Lower lobe of right lung (tissue), 2 donors: ENCODE measurements around the gene COQ10A. TPM values are rescaled to one million over a fixed set of nuclear protein-coding genes. Genes with fewer than 3 reads are reported as not detected.
"Not testable (repeated sequence)": the region's sequence is repeated elsewhere in the genome, so short reads cannot be mapped to it uniquely, and the experiment has no call there.

Experiments used
- ATAC-seq, 2 donors: fragments of 200-7000 bp; cut with Tn5 transposase; one replicate each; pipeline ENCODE4 v1.9.1; 2020 to 2022; ENCODE audit warnings: mild to moderate bottlenecking in 2 of 2, moderate library complexity in 2 of 2
- DNase-seq: peaks from one replicate; pipeline ENCODE4 v3.0.0-alpha.2; 2020
- H3K27ac ChIP-seq: fragments of 200-600 bp; one replicate; pipeline ENCODE4 v1.8.0; 2022
- H3K27me3 ChIP-seq: fragments of 200-600 bp; one replicate; pipeline ENCODE4 v1.8.0; 2022; ENCODE audit warnings: low read depth
- H3K36me3 ChIP-seq: fragments of 200-600 bp; one replicate; pipeline ENCODE4 v1.8.0; 2022; ENCODE audit warnings: mild to moderate bottlenecking
- H3K4me1 ChIP-seq: fragments of 200-600 bp; one replicate; pipeline ENCODE4 v1.8.0; 2022
- H3K4me3 ChIP-seq: fragments of 200-600 bp; one replicate; pipeline ENCODE4 v1.8.0; 2022; ENCODE audit warnings: mild to moderate bottlenecking
- H3K9me3 ChIP-seq: fragments of 200-600 bp; one replicate; pipeline ENCODE4 v1.8.0; 2022
- CTCF ChIP-seq: fragments of 200-600 bp; IDR thresholded peaks from one replicate; pipeline ENCODE4 v1.8.0; 2022; ENCODE audit warnings: antibody characterized with exemption, mild to moderate bottlenecking
- intact Hi-C: fragments of 100-400 bp; cut with DNase I; formaldehyde crosslinking; loops from one replicate; pipeline ENCODE4 v1.11.0; 2022
- total RNA-seq: library from RNA; stranded (reverse); fragmentation: NEBNext Ultra II Directional; extraction: Animal tissue kit (Norgen Biotek cat#: 25700); gene quantifications from one replicate; pipeline ENCODE4 v1.2.1, GENCODE V29; 2021
- donor health status: DM: no; HTN: yes; CAD: no; lungs with severe emphysema.

The COQ10A gene
- total RNA-seq, 1 donor from 2014 or later: 12.8 TPM

- peaks cover 91% of the 10 kb centered on the region for H3K36me3 ChIP-seq
These were observed 15.8 kb downstream of the COQ10A start for GRCh38 chr12:56282579-56282978.

GRCh38 chr12:56284263-56284662 is 17.5 kb downstream of the COQ10A start:
- intact Hi-C loops, H3K27me3 ChIP-seq, H3K9me3 ChIP-seq, H3K27ac ChIP-seq, DNase-seq, H3K4me3 ChIP-seq, ATAC-seq: not testable (repeated sequence)
- Histone ChIP-seq H3K36me3 (peaks cover 79% of the 10 kb centered on the region), H3K4me1 (peaks cover 36% of the 10 kb centered on the region)

More at GRCh38 chr12:56282579-56282978, 15.8 kb downstream of the COQ10A start:
- Histone ChIP-seq H3K27ac (no peak overlapping the region), H3K4me1 (peaks cover 23% of the 10 kb centered on the region), H3K27me3 (no peaks in the 10 kb centered on the region), H3K9me3 (no peaks in the 10 kb centered on the region), H3K4me3 (no peak overlapping the region)
- DNase-seq (no peak), ATAC-seq (no peak)
- TF ChIP-seq CTCF: no peak
- intact Hi-C loops: no loop called here

GRCh38 chr12:56286044-56286830 is 19.5 kb downstream of the COQ10A start:
- intact Hi-C loops: no loop called here
- TF ChIP-seq CTCF: no peak
- no peak overlapping the region for H3K4me3 ChIP-seq
- peak overlapping the region; percentile 18 for H3K27ac ChIP-seq
- peak; percentile 34 to 52 for ATAC-seq
- H3K27me3 ChIP-seq: no peaks in the 10 kb centered on the region
- H3K9me3 ChIP-seq: no peaks in the 10 kb centered on the region
- H3K36me3 ChIP-seq: peaks cover 72% of the 10 kb centered on the region
- peaks cover 40% of the 10 kb centered on the region for H3K4me1 ChIP-seq
- DNase-seq: no peak

GRCh38 chr12:56288705-56289387 is 22.1 kb downstream of the COQ10A start:
- no peaks in the 10 kb centered on the region for H3K9me3 ChIP-seq
- H3K36me3 ChIP-seq: peaks cover 54% of the 10 kb centered on the region
- peaks cover 52% of the 10 kb centered on the region for H3K4me1 ChIP-seq
- no peak for TF ChIP-seq CTCF
- H3K4me3 ChIP-seq: no peak overlapping the region
- no peaks in the 10 kb centered on the region for H3K27me3 ChIP-seq
- DNase-seq (no peak), ATAC-seq (peak; percentile 57 to 73)
- intact Hi-C loops: no loop called here
- H3K27ac ChIP-seq: no peak overlapping the region

- DNase-seq: no peak
- Histone ChIP-seq H3K27me3 (no peaks in the 10 kb centered on the region), H3K9me3 (no peaks in the 10 kb centered on the region), H3K4me3 (no peak overlapping the region), H3K36me3 (peaks cover 36% of the 10 kb centered on the region), H3K27ac (no peak overlapping the region), H3K4me1 (peaks cover 55% of the 10 kb centered on the region)
- TF ChIP-seq CTCF: no peak
- ATAC-seq: no peak
- intact Hi-C loops: no loop called here
These were observed 27.1 kb downstream of the COQ10A start for GRCh38 chr12:56293795-56294194.

GRCh38 chr12:56296295-56296694 is 29.6 kb downstream of the COQ10A start:
- no peak for DNase-seq
- peaks cover 20% of the 10 kb centered on the region for H3K36me3 ChIP-seq
- H3K27me3 ChIP-seq: no peaks in the 10 kb centered on the region
- no peak for TF ChIP-seq CTCF
- no peak for ATAC-seq
- H3K9me3 ChIP-seq: no peaks in the 10 kb centered on the region
- H3K27ac ChIP-seq: no peak overlapping the region
- peaks cover 61% of the 10 kb centered on the region for H3K4me1 ChIP-seq
- no peak overlapping the region for H3K4me3 ChIP-seq
- intact Hi-C loops: no loop called here
